Urothelium cell line (cell line): ENCODE results near the gene SLC25A21.
A peak's percentile ranks its signal among the peaks of the same experiment; 100 is the strongest.

Experiments used
- DNase-seq: peaks from one replicate; pipeline ENCODE4 v3.0.0; 2011; ENCODE audit warnings: low spot score, mixed read lengths
- FAIRE-seq: peaks from 2 replicates; lab custom pipeline; 2011; peaks lifted over from hg19 to GRCh38; lab: Jason Lieb, UNC

SLC25A21 gene

DNA sequence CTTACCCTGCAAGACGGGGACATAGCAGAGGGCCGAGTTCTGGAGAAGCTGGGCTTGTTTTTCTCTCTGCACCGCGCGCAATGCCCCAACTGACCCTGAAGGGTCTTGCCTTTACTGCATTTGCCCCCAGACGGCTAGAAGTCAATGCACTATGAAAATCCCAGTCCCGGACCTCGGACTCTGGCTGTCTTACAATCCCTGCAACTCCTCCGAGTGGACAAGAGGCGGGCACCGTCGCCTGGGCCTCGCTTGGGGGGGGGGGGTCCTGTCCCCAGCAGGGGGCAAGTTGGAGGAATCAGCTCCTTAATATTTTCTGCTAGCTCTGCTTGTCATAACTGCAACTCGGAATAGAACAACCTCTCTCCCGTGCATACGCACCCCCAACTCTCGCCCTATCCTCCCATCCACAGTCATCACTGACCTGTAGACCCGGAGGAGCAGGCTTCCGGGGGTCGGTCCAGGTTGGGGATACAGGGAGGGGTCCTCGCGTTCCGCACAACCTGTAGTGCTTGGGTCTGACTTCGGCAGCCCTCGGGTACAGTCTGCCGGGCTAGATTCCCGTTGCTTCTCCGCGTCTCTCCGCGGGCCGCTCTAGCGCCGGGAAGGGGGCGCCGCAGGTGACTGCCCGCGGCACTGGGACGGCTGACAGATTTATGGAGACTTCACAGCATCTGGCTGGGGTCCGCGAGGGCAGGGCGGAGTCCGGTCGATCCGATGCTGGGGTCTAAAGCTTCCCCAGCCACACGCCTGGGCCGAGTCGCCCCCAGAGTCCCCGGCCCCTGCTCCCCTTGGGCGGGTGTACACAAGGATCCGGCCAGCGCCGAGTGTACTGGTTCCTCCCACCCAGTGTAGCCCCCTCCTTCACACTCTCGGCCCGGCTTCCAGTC lies 514.0 kb downstream of the SLC25A21 start:
- DNase-seq, result no peak
- FAIRE-seq, result no peak

- no peak for FAIRE-seq
- no peak for DNase-seq
Measured at GRCh38 chr14:36657399-36658122, 514.8 kb downstream of the SLC25A21 start.

DNA sequence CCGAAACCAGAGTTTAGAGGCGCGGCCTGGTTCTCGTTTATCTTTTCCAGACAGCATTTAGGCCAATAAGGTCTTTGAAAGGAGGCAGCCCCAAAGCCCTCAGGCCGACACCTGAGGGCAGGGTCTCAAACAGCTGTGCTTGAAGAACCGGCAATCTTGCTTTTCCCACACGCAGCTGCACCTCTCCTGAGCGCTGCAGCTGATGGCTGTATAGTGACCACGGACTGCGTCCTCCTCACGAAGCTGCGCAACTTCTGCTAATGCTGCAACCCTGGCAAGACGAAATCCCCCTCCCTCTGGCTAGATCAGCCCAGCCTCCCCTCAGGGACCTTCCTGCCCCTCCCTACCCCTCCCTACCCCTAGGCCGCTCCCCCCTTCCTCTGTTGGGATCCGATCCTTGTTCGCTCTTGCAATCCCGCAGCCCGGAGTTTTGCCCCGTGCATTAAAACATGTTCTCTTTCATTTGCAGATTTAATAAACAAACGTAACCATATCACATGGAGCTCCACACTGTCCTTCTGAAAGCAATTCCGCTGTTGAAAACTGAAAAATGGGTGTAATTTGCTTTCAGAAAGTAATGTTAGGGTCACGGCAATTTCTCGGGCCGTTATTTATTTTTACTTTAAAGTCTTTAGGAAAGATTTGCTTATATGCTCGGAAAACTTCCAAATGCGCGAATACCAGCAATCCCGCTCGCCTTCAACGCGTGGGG lies 515.6 kb downstream of the SLC25A21 start:
- no peak for FAIRE-seq
- no peak for DNase-seq

DNA sequence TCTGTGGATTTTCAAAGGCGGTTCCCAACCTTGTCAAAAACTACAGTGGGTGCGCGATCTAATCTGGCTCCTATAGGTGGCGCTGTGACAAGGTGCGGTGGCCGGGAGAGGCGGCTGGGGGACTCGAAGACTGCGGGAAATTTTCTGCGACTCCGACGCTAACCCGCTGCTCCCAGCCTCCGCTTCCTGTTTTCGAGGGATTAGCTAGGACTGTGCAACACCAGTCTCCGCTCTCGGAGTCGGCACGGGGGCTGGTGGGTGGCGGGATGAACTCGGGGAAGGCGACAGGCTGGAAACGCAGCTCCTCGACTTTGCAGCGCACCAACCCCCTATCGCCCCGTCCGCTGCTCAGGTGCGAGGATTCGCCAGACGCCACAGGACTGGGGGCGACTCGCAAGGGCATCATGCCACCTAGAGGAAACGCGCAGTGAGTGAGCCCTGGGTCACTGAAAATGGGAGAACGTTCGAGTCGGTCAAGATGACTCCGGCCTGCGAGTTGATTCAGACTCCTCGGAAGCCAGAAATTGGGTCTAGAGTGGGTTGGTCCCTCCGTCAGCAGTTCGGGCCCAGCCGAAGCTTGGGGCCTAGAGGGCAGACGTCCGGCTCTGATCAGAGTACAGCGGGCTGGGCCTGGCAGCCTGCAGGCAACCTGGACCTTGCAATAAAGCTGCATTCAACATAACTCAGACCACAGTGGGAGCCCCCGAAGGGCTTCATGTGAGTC lies 516.3 kb downstream of the SLC25A21 start:
- no peak for DNase-seq
- FAIRE-seq, result no peak

DNA sequence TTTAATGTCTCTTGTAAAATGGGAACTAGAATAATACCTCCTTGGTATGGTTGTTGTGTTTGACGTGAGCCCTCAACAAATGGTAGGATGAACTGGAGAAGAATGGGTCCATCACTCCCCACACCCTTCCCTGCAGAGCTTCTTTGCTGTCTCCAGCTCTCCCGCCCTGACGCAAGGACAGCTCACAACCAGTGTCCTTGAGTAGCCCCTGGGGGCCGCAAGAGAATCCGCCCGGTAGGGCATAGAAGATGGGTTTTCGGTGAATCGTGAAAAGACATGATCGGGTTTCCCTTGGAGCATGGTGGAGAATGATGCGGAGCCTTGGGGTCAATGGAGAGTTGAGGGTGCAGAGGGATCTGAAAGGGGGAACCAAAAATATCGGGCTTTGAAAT lies 516.8 kb downstream of the SLC25A21 start:
- DNase-seq, result no peak
- FAIRE-seq, result no peak

DNA sequence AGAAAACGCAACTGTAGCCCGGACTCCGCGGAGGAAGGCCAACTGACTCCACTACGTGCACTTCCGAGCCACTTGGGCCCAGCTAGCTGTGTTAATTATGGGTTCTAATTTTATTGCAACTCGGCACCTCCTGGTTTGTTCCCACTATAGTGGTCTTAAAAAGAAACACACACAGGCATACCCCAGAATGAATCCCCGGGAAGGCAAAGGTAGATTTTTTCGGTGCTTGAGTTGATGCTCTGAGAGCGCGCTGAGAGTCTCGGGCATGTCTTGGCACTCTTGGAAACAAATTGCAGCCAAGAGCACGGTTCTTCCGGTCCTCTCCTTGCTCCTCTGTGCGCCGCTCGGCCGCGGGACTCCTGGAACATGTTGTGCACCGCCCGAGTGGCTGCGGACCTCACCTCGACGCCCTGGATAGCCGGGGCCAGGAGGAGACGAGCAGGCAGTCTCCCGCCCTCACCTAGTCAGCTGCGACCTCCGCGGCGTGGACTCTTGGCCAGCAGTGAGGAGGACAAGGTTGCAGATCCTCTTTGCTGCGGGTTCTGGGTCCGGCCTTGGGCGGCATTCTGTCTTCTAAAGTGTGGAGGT lies 517.5 kb downstream of the SLC25A21 start:
- no peak for FAIRE-seq
- DNase-seq, result no peak

GRCh38 chr14:36653962-36654793 lies 518.2 kb downstream of the SLC25A21 start:
- FAIRE-seq, result no peak
- DNase-seq, result no peak

- no peak for FAIRE-seq
- no peak for DNase-seq
Measured at GRCh38 chr14:36653413-36653812, 519.0 kb downstream of the SLC25A21 start.

DNA sequence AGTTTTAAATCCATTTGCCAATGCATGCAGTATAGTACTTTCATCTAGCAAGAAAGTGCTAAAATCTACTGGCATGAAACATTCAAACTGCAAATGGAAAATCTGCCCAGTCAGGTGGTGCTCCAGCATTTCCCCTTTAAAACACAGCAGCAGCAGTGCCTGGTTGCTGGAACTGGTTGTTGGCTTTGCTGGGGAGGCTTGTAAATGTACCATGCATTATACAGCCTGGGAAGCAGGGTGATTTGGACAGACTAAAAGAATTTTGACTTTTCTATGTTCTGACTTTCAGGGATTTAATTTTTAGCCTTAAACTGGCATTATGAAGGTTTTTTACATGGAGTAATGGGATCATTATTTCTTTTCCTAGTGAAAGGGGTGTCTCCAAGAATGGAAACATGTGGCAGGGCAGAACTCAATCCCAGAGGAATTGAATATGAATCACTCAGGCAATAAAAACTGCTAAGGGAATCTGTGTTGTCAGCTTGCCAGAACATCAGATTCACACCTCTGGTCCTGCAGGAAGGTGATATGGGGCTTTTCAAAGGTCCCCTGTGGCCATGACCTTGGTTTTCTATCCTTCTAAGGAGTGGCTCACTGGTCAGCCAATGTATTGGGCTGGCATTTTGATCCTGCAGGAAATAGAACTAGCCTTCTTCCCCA lies 519.7 kb downstream of the SLC25A21 start:
- FAIRE-seq, result no peak
- peak; percentile 30 for DNase-seq

DNA sequence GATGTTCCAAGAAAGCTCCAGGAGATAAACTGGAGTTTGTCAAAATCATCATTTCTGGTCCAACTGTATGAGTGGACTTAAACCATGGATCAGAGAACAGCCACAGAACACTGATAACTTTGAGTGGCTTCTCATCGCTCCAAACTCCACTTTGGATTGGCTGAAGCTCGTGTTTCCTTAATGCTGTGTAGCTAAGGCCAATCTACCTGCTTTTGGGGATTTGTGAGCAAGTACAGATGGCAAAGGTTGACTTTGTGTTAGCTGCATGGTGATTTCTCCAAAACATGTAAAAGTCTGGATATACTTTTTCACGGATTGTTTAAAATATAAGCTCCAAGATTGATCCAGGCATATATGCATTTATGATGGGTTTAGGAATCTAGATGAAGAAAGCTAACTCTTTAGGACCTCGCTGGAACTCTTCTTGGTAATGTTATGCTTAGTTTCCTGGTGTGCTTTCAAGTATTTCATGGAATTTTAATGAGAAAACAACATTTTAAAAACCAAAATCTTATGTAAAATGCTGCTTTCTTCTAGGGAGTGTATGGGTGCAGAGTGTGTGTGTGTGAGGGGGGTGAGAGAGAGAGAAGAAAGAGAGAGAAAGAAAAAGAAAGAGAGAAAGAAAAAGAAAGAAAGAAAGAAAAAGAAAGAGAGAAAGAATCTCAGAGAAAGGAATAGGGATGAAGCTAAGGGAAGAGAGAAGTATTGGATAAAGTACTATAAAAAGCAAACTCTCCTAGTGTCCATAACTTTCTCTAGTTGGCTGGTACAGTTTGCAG lies 522.3 kb downstream of the SLC25A21 start:
- DNase-seq, result no peak
- no peak for FAIRE-seq

GRCh38 chr14:36647824-36648753 lies 524.3 kb downstream of the SLC25A21 start:
- DNase-seq (no peak), FAIRE-seq (no peak)

GRCh38 chr14:36647417-36647823 lies 525.0 kb downstream of the SLC25A21 start:
- no peak for FAIRE-seq

DNA sequence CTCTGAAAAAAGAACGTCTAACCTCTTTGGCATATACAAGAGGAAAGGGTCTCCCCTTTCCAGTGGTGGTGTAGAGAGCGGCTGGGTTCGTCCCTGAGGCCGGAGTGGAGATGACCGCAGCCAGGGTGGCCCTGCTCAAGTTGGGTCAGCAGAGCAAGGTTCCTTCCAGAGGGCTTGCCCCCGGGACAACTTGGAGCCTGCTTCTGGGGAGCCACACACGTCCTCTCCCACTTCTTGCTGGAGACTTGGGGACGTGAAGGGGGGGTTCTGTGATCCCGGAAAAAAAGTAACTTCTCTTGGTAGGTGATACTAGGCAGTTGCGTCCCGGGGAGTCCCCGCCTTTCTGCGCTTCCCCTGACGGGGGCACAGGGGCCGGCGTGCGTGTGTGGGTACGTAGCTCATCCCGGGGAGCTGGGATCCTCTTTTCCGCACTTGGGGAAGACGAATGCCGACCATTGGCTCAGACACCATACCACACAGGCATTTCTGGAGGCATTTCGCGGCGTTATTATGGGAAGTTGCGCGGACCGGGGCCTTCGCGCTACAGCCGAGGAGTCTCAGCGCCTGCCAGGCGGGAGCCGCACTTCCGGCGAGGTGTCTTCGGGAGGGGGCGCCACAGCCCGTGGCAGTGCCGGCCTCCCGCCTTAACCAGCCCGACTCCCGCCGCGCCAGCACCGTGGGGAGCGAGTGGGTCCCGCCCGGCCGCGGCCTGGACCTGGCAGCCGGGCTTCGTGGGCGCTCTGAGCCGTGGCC lies 525.6 kb downstream of the SLC25A21 start:
- DNase-seq (no peak), FAIRE-seq (no peak)

More at GRCh38 chr14:36647417-36647823, 525.0 kb downstream of the SLC25A21 start:
- DNase-seq, result no peak

- FAIRE-seq, result no peak
- DNase-seq, result no peak
Measured at GRCh38 chr14:36633580-36633979, 538.8 kb downstream of the SLC25A21 start.
